HG02938 (cell line): ENCODE data around the gene ARHGAP6.
A peak's percentile ranks its signal among the peaks of the same experiment; 100 is the strongest.

Source experiments
- ATAC-seq: cut with Tn5 transposase; IDR thresholded peaks from one replicate; pipeline ENCODE4 v1.9.1; 2021; ENCODE audit warnings: mild to moderate bottlenecking, moderate library complexity; ENCODE audit not compliant: unreplicated experiment

The ARHGAP6 gene

DNA sequence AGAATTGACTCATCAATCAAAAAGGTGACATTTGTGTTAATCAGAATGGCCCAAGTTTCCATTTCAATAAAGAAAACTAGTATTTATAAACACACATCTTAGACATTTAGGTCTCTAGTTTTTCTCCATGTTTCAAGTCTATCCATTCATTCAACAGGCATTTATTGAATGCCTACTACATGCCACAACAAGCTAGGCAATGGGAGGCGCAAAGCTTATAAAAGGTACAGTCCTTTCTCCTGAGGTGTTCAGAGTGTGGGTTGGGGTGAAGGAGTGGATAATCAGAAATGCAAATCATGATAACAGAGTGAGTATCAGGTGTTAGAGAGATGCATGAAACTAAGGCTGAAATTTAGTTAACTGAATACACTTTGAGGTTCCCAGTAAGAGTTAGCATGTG, 476.6 kb downstream of the ARHGAP6 start:
- ATAC-seq, result no peak

- no peak for ATAC-seq
Measured at GRCh38 chrX:11188664-11189063, 477.1 kb downstream of the ARHGAP6 start.

DNA sequence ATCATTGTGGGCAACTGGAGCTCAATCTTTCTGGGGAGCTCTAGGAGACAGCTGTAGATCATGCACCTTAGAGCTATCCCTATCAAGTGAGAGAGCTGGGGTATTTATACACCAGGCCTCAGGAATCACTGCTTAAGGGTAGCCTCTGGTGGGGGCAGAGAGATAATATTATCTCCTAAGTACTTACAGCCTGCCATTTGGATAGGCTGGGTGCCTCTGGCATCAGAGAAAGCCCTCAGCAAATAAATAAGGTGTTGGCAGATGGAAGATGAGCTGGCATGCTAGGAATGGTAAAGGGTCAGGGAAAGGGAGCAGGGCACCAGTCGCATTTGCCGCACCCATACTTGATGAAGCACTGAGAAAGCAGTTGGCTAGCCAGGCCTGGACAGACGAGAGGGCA, 478.7 kb downstream of the ARHGAP6 start:
- ATAC-seq, result no peak

DNA sequence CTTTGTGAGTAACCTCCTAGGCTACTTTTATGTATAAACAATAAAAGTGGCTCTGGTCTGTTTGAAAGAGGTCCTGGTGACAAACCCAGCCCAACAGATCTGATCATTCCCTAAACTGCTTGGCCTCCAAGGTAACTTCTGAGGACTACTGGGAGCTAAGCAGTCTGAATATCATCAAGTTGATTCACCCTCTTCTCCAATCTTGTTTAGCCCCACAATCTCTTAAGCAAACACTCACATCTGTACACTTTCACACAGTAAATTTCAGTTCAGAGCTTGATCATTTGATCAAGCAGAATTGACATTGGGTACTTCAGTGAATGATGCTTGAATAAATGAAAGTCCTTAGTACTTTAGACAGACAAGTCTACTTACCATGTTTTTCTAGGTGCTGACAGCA, 479.9 kb downstream of the ARHGAP6 start:
- no peak for ATAC-seq

GRCh38 chrX:11180571-11180970, 485.1 kb downstream of the ARHGAP6 start:
- no peak for ATAC-seq

GRCh38 chrX:11172415-11172814, 493.3 kb downstream of the ARHGAP6 start:
- no peak for ATAC-seq

DNA sequence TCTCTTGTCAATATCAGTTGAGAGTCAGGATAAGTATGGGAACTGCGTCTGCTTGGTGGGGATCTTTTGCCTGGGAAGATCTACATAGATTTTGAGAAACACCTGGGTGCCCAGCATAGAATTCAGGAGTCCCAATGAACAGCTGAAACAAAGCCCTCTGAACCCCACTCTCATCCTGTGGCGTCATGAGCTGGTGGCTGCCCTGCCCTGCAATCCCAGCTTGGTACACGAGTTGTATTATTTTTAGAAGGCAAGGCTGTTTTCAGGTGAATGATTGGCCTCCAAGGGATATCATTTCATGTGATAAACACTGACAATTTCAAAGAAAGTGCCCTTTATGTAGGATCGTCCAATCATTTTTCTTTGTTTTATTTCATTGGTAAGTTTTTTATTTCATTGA, 493.8 kb downstream of the ARHGAP6 start:
- no peak for ATAC-seq

DNA sequence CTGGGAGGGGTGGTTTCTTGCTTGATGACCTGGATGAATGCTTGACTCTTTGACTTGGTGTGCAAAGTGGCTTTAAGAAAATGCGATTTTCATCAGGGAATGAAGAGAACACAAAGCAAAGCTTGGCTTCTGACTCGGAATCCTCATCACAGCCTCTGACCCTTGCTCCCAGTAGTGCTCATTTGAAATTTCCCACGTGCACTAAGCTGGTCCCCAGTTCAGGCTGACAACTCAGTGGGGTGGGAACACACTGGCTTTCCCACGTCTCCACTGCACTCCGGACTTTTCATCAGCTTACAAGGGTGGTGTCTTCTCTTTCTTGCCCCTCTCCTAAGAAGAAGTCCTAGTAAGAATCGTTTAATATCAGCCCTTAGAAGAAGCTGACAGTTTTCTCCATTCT, 501.3 kb downstream of the ARHGAP6 start:
- no peak for ATAC-seq

DNA sequence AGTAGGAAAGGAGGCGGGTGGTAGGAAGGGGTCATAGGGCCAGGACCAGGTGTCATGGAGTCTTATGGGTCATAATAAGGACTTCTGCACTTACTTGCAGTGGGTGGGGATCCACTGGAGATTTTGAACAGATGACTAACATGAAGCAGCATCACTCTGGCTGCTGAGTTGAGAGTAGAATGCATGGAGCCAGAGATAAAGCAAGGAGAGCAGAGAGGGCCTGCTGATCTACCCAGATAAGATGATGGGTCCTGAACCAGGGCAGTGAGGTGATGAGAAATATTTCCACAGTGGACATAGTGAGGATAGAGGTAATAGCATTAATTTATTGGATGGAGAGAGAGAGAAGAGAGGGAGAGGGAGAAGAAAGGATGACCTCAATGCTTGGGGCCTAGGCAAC, 506.6 kb downstream of the ARHGAP6 start:
- ATAC-seq, result no peak

- no peak for ATAC-seq
Measured at GRCh38 chrX:11151799-11152559, 513.7 kb downstream of the ARHGAP6 start.

DNA sequence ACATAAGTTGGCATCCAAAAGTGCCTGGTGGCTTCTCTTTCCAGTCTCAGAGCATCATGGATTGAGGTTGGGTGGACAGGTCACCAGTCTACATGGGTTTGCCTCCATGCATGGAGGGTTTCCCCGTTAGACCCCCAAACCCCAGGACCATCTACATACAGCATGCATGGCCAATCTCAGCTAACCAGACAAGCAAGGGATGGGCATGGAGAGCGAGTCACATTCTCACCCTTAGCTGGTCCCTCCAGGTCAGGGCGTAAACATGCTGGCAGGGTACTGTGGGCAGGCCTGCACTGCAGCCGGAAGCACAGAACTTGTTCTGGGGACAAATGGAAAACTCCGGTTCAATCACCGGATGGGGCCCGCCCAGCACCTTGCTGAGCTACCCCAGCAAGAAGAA, 517.3 kb downstream of the ARHGAP6 start:
- ATAC-seq, result no peak

DNA sequence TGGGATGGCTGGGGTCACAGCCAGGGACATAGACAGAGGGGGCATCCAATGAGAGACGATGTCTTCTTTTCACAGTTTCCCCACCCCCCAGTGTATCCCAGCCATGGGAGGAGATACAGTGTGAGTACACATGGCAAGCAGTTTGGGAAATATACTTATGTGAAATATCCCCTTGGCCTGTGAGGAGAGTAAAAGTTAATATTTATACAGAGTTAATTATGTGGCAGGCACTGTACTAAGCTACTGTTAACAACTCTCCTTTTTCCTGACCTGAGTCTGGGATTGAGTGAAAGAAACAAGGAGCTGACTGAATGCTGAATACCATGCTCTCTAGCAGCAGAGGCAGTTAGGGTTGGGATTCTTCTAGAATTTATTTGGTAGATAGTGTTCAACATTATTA, 519.3 kb downstream of the ARHGAP6 start:
- no peak for ATAC-seq

- peak; percentile 67 for ATAC-seq
Measured at GRCh38 chrX:11143931-11144678, 521.6 kb downstream of the ARHGAP6 start.

DNA sequence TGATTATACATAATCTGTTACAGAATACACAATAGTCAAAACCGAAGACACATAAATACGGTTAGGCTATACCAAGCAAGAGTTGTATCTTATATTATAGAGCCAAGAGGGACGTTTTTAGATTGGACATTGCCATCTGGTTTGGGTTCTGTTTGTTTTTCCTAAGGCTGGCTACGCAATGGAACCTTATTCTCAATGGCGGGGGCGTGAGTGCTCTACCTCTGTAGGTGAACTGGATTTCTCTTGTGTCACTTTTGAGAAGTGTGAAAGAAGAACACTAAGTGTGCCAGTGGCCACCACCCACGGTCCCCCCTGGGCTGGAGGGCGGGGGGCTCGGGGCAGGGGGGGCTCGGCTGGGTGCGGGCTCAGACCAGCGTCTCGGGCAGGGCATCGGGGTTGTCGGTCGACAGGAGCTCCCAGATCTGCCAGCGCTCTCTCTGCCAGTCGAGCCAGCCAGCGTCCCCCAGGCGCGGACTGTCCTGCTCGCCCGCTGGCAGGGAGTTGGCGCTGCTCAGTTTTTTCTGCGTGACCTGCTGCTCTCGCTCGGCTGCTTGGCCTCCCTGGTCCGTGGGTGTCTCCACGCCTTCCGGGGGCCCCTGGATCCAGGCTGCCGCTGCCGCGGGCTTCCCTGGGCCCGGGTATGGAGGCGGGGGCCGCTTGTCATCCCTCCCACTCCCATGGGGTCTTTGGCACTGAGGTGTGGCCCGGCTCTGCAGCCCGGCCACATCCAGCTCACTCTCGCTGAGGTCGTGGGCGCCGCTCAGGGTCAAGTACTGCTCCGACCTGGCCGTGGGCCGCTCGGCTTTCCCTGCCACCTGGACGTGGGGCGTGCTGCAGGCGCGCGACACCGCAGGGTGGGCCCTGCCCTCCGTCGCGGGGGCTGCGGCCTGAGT, 527.0 kb downstream of the ARHGAP6 start:
- no peak for ATAC-seq

GRCh38 chrX:11137543-11138139, 528.1 kb downstream of the ARHGAP6 start:
- ATAC-seq, result no peak

- ATAC-seq, result no peak
Measured at GRCh38 chrX:11135564-11136185, 530.0 kb downstream of the ARHGAP6 start.

DNA sequence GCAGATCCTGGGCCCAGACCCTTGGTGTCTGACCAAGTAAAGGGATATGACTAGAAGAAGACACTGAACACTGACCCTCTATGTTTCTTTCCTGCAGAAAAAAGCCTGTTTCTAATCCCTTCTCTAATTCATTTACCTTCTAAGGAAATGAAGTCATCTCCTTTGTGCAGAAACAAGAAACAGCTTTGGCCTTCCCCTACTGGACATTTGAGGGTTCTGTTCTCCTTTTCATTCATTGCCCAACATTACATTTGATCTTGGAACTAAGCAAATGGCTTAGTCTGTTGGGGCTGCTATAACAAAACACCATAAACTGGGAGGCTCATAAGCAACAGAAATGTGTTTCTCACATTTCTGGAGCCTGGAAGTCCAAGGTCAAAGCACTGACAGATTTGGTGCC, 534.6 kb downstream of the ARHGAP6 start:
- no peak for ATAC-seq

DNA sequence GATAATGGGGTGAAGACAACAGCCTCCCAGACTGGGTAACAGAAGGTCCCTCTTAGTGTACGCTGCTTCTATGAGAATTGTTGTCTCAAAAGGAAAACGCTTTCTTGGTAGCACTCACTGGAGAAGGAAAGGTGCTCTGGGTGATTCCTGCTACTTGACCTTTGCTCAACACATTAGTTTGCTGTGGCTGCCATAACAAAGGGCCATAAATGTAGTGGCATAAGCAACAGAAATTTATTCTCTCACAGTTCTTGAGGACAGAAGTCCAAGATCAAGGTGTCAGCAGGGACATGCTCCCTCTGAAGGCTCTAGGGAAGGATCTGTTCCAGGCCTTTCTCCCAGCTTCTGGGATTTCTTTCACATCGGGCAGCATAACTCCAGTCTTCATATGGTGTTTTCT, 535.6 kb downstream of the ARHGAP6 start:
- ATAC-seq, result no peak

- ATAC-seq, result no peak
Measured at GRCh38 chrX:11129534-11130105, 536.1 kb downstream of the ARHGAP6 start.

GRCh38 chrX:11125060-11125459, 540.7 kb downstream of the ARHGAP6 start:
- ATAC-seq, result no peak
